GM11168 (cell line): ENCODE measurements around the gene LPIN2.
"Not testable (repeated sequence)": the region's sequence is repeated elsewhere in the genome, so short reads cannot be mapped to it uniquely, and the experiment has no call there.

Experiments
- in situ Hi-C: fragments of 300-500 bp; cut with MboI; formaldehyde crosslinking; loops from one replicate; pipeline ENCODE4 v1.12.0; 2022; ENCODE audit warnings: low sequenced_read_pairs; ENCODE audit not compliant: unreplicated experiment

LPIN2 gene, protein sequence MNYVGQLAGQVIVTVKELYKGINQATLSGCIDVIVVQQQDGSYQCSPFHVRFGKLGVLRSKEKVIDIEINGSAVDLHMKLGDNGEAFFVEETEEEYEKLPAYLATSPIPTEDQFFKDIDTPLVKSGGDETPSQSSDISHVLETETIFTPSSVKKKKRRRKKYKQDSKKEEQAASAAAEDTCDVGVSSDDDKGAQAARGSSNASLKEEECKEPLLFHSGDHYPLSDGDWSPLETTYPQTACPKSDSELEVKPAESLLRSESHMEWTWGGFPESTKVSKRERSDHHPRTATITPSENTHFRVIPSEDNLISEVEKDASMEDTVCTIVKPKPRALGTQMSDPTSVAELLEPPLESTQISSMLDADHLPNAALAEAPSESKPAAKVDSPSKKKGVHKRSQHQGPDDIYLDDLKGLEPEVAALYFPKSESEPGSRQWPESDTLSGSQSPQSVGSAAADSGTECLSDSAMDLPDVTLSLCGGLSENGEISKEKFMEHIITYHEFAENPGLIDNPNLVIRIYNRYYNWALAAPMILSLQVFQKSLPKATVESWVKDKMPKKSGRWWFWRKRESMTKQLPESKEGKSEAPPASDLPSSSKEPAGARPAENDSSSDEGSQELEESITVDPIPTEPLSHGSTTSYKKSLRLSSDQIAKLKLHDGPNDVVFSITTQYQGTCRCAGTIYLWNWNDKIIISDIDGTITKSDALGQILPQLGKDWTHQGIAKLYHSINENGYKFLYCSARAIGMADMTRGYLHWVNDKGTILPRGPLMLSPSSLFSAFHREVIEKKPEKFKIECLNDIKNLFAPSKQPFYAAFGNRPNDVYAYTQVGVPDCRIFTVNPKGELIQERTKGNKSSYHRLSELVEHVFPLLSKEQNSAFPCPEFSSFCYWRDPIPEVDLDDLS

GRCh38 chr18:3013024-3013804 is at the start of gene LPIN2:
Gene LPIN2, minus strand, starts transcription at chr18:3013144. Its CDS starts 52,304 bp downstream, at chr18:2960840.
- in situ Hi-C loops = no loop called here

DNA sequence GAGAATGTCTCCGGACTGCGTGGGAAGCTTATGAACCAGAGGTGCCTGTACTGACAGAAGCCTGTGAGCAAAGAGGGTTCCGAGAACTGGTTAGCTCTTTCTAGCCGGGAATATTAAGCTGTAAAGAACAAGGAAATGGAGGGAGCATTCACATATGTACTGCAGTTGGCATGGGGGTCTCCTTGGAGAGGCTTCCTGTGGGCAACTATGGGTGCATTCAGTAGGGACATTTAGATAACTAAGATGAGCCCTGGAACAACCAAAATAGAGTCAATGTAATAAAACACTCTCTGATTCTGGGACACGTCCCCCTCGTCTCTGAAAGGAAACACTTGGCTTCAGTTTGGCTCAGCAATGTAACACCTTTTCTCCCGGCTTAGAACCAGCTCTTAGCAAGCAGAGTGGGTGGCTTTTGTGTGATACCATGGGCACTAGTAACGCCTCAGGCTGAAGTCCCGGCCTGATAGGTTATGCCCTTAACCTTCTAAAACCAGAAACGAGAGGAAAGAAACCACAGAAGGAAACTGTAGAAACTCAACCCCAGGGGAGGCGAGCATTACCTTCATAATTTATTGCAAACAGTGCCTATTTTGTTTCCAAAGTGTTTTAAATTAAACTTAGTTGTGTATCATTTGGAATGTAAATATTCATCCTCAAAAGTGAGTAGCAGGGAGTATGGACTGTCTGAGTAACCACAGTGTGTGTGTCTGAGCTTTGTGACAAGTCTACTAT is 48.8 kb upstream of the LPIN2 start:
- in situ Hi-C loops = no loop called here

DNA sequence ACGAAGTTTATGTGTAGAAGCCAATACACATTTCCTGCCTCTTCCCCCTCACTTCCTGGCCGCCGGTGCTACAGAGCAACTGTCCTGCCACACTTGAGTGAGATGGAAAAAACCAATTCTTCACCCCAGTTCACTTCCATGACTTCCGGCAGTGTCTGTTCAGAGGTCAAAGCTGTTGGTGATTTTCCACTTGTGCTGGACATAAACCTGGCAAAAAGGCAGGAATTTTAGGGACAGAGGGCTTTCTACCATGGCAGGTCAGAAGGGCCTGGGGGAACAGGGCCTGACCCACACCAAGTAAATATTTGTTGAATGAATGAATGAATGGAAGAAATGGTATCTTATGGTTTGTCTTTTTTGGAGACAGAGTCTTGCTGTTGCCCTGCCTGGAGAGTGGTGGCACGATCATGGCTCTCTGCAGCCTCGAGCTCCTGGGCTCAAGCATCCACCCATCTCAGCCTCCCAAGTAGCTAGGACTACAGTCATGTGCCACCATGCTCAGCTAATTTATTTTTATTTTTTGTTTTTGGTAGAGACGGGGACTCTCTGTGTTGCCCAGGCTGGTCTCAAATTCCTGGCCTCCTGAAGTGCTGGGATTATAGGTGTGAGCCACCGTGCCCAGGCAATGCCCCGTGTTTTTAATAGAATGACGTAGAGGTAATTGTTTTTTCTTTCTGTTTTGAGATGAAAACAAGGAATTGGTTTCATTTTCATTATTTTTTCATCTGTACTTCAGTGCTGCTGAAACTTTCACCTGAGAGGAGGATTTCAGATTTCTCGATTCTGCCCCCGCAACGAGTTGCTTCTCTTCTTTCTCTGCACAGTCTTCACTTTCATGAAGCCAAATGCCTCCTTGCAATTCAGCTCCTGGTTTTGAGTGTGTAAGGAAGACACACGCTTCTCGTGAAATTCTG is 48.0 kb upstream of the LPIN2 start:
- in situ Hi-C loops = no loop called here

DNA sequence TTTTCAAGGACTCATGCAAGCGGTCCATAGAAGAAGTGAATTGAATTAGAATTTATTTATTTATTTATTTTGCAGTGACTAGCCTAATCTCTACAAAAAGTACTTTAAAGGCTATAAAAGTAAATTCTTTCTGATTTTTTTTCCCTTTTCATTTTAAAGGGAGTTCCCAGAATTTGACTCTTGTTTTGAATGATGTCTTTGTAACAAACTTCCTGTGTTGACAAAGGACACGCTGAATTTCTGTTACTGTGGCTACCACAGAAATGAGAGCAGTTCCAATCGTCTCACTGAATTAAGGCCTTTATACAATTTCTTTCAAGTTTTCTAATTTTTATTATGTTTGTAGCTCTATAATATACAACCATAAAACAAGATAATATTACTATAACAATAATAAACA is 46.3 kb upstream of the LPIN2 start:
- in situ Hi-C loops = no loop called here

GRCh38 chr18:3058328-3059191 is 45.6 kb upstream of the LPIN2 start:
- in situ Hi-C loops = no loop called here

DNA sequence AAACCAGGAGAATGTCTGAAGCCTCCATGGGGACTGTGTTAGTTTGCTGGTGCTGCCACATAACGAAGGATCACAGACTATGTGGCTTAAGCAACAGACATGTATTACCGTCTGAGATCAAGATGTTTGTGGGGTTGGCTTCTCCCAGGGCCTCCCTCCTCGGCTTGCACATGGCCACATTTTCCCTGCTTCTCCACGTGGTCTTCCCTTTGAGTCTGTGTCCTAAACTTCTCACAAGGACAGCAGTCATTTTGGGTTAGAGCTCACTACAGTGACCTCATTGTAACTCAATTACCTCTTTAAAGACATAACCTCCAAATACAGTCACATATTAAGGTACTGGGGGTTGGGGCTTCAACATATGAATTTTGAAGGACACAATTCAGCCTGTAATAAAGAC is 44.6 kb upstream of the LPIN2 start:
- in situ Hi-C loops = no loop called here

- in situ Hi-C loops = no loop called here
Measured at GRCh38 chr18:3056311-3056710, 43.4 kb upstream of the LPIN2 start.

DNA sequence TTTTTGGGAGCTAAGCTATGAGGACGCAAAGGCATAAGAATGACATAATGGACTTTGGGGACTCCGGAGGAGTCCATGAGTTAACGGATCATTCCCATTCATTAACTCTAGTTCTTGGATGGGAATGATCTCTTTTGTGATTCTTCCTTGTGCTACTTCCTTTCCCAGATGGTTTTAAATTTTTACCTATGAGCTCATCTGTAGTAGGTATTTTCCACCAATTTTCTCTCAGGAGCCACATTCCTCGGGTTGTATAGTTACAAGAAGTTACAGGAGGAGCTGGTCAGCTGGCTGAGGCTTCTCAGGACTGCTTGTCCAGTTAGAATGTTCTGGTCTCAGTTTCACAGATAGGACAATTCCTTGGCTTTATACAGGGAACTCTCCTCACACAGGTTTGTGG is 42.9 kb upstream of the LPIN2 start:
- in situ Hi-C loops = no loop called here

DNA sequence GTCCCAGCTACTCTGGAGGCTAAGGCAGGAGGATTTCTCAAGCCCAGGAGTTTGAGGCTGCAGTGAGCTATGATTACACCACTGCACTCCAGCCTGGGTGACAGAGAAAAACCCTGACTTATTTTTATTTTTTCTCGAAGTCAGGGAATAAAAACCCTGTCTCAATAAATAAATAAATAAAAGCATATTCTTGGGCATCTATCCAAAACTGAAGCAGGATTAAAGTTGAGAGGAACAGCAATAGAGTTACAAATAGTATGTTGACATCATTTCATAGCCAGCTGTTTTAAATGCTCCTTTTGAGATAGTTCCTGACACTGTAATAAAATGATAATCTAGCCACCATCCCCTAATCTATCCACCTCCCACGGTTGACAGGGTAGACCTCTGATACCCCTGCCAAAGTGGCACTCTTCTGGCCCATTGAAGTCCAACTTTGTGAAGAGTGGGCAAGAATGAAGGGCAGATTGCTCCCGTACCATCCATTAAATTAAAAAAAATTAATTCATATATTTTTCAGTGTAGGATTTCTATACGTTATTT is 42.3 kb upstream of the LPIN2 start:
- in situ Hi-C loops = no loop called here

GRCh38 chr18:3054780-3055179 is 41.8 kb upstream of the LPIN2 start:
- in situ Hi-C loops = no loop called here

DNA sequence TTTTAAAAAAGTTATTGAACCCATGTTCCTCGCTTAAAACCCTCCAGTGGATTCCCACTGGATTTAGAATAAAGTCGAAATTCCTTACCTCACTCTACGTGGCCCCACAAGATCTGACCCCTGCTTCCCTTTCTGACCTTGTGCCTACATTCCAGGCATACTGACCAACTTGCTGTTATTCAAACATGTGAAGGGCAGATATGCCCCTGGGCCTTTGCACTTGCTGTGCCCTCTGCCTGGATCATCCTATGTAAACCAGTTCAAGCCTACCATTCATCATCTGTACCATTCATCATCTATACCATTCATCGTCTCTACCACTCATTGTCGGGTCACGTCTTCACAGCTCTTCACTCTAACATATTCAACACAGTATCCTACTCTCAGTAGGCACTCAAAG is 41.3 kb upstream of the LPIN2 start:
- in situ Hi-C loops = no loop called here

- in situ Hi-C loops = no loop called here
Measured at GRCh38 chr18:3053081-3053480, 40.1 kb upstream of the LPIN2 start.

DNA sequence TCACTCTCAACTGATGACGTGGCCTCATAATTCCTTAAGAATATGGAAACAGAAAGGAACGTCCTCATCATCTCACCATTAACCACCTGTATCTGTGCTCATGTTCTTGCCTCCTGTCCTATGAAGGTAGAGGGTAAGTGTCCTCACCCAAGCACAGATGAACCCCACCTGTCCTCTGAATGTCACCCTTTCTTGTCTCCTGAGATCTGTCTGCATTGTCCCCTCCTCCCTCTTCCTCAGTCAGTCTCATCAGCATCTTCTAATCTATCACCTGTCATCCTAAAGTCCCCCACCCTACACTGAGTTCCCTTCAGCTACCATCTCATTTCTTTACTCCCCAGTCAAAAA is 39.4 kb upstream of the LPIN2 start:
- in situ Hi-C loops = no loop called here

DNA sequence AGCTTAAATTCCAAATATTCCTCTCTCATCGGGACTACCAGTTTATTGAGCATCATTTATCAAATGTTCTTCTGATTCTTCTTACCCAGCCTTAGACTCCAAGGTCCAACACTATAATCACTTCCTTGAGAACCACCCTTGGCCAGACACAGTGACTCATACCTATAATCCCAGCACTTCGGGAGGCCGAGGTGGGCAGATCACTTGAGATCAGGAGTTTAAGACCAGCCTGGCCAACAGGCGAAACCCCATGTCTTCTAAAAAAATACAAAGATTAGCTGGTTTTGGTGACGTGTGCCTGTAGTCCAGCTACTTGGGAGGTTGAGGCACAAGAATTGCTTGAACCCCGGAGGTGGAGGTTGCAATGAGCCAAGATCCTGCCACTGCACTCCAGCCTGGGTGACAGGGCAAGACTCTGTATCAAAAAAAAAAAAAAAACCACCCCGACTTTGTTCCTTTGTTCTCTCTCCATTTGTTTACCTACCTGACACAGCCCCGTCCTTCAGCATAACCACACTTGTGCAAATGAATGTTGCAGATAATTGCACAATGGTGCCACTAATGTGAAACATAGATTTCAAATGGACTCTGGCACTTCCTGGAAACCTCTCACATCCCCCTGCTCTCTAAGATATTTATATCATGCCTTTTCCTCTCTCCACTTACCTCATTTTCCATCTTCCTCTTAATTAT is 38.9 kb upstream of the LPIN2 start:
- in situ Hi-C loops = no loop called here

- in situ Hi-C loops = not testable (repeated sequence)
Measured at GRCh38 chr18:3049897-3050454, 37.0 kb upstream of the LPIN2 start.

GRCh38 chr18:3048820-3049349 is 35.9 kb upstream of the LPIN2 start:
- in situ Hi-C loops = no loop called here

DNA sequence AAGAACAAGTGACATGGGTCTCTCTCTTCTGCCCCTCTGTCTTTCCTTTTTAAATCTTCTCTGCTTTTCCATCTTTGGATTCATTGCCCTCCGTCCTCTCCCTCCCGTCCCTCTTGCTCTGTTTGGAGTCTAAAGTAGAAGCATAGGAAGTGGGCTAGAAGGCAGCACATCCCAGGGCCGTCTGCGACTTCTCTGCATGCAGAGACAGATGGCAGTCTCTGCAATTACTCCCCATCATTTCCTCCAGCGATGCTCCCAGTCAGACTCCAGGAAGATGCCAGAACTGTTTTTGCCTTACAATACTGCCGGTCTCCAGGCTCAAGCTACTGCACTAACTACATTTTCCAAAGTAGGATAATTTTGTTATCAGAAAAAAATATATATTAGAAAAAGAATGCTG is 35.2 kb upstream of the LPIN2 start:
- in situ Hi-C loops = no loop called here
